Esophagus muscularis mucosa (tissue), 4 donors: Measurements from ENCODE around the gene LRRC7. TPM values are rescaled to one million over a fixed set of nuclear protein-coding genes. Genes with fewer than 3 reads are reported as not detected.

ENCODE experiments used
- DNase-seq: peaks from one replicate; pipeline ENCODE4 v3.0.0-alpha.2; 2017; ENCODE audit errors: extremely low spot score
- H3K27ac ChIP-seq, 4 donors: fragments of 200-600 bp; sonication (generic); replicated peaks in 1 of 4; 1 replicate in 3 of 4; 2 replicates in 1 of 4; pipeline ENCODE4 v1.5.1; 2016 to 2019; ENCODE audit warnings: mild to moderate bottlenecking in 1 of 4
- H3K27me3 ChIP-seq, 4 donors: fragments of 200-600 bp; sonication (generic); one replicate each; pipeline versions ENCODE4 v1.5.1 to v1.6.0; 2016 to 2019
- H3K36me3 ChIP-seq, 4 donors: fragments of 200-600 bp; sonication (generic); one replicate each; pipeline ENCODE4 v1.5.1; 2016 to 2019
- H3K4me1 ChIP-seq, 4 donors: fragments of 200-600 bp; sonication (generic); one replicate each; pipeline ENCODE4 v1.5.1; 2016 to 2019
- H3K4me3 ChIP-seq, 4 donors: fragments of 200-600 bp; sonication (generic); 1 replicate in 2 of 4; 2 replicates in 2 of 4; pipeline ENCODE4 v1.5.1; 2016 to 2019; ENCODE audit warnings: mild to moderate bottlenecking in 4 of 4, moderate library complexity in 1 of 4
- H3K9me3 ChIP-seq, 4 donors: fragments of 200-600 bp; sonication (generic); 1 replicate in 3 of 4; 2 replicates in 1 of 4; pipeline ENCODE4 v1.5.1; 2016 to 2019
- EP300 ChIP-seq: sonication (generic); formaldehyde crosslinking; IDR thresholded peaks from one replicate; pipeline ENCODE4 v1.6.1; 2017; ENCODE audit warnings: antibody characterized with exemption
- POLR2A ChIP-seq: fragments of 450-650 bp; IDR thresholded peaks from one replicate; pipeline ENCODE4 v1.6.1; 2017; ENCODE audit warnings: antibody characterized with exemption, moderate library complexity, mild to moderate bottlenecking, low read depth
- POLR2AphosphoS5 ChIP-seq, 2 donors: sonication (generic); formaldehyde crosslinking; IDR thresholded peaks; one replicate each; pipeline ENCODE4 v1.6.1; 2017; ENCODE audit warnings: antibody characterized with exemption in 2 of 2
- WGBS: methylation state at CpG from one replicate; pipeline ENCODE4 v1.1.5; 2018; 5-methylcytosine and 5-hydroxymethylcytosine counted together
- intact Hi-C: fragments of 100-400 bp; cut with DNase I; formaldehyde crosslinking; loops from one replicate; pipeline ENCODE4 v1.15.1; 2023
- total RNA-seq, 4 donors: library from RNA; depleted of rRNA; stranded (reverse); fragments of >200 nt; gene quantifications; one replicate each; pipeline versions ENCODE4 v1.1.0 to v1.2.1, GENCODE V29; 2016
- TF ChIP-seq, protein P1 (sequence below), 3 experiments: fragments of 200-600 bp in 2 of 3; fragments of 450-650 bp in 1 of 3; sonication (generic) in 2 of 3; IDR thresholded peaks; one replicate each; pipeline ENCODE4 v1.5.1; 2017 to 2019; ENCODE audit warnings: antibody characterized with exemption in 3 of 3, mild to moderate bottlenecking in 2 of 3, moderate library complexity in 1 of 3

The LRRC7 gene
- total RNA-seq, 4 donors from 2014 or later = 0.26 to 2.5 (median 0.42) TPM

DNA sequence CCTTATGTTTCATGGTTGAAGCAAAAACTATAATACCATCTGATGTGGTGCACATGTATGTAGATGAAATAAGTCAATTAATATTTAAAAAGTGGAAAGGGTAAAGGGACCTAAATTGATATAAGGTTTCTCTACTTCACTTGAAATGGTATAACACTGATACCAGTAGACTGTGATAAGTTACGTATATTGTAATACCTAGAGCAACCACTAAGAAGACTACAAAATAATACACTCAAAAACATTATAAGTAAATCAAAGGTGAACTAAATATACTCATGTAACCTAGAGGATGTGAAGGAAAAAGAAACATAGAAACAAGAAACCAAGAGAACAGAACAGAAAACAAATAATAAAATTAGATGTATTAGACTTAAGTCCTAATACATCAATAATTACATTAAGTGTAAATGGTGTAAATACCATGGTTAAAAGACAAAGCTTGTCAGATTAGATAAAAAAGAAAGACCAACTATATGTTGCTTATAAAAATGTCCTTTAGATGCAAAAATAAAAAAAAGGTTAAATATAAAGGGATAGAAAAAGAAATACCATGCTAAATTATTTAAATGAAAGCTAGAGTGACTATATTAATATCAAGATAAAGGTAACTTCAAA lies 118.8 kb downstream of the LRRC7 start:
- Histone ChIP-seq H3K36me3 (no peaks in the 10 kb centered on the region), H3K4me1 (no peaks in the 10 kb centered on the region), H3K4me3 (no peak overlapping the region), H3K9me3 (no peaks in the 10 kb centered on the region), H3K27me3 (no peaks in the 10 kb centered on the region), H3K27ac (no peak overlapping the region)
- 100% methylated on average over 1 of the region's 1 CpG for WGBS
- intact Hi-C loops = no loop called here
- no peak for DNase-seq
- TF ChIP-seq POLR2A = no peak
- TF ChIP-seq, protein P1, sequence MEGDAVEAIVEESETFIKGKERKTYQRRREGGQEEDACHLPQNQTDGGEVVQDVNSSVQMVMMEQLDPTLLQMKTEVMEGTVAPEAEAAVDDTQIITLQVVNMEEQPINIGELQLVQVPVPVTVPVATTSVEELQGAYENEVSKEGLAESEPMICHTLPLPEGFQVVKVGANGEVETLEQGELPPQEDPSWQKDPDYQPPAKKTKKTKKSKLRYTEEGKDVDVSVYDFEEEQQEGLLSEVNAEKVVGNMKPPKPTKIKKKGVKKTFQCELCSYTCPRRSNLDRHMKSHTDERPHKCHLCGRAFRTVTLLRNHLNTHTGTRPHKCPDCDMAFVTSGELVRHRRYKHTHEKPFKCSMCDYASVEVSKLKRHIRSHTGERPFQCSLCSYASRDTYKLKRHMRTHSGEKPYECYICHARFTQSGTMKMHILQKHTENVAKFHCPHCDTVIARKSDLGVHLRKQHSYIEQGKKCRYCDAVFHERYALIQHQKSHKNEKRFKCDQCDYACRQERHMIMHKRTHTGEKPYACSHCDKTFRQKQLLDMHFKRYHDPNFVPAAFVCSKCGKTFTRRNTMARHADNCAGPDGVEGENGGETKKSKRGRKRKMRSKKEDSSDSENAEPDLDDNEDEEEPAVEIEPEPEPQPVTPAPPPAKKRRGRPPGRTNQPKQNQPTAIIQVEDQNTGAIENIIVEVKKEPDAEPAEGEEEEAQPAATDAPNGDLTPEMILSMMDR (IDR thresholded peaks at IDR 0.05) = no peak
- TF ChIP-seq POLR2AphosphoS5 (IDR thresholded peaks at IDR 0.05) = no peak
- no peak for TF ChIP-seq EP300

- TF ChIP-seq, protein P1 (IDR thresholded peaks at IDR 0.05) = no peak
- H3K9me3 ChIP-seq = no peaks in the 10 kb centered on the region
- no peaks in the 10 kb centered on the region for H3K4me1 ChIP-seq
- WGBS = 71% methylated on average over 2 of the region's 2 CpGs
- intact Hi-C loops = no loop called here
- H3K36me3 ChIP-seq = no peaks in the 10 kb centered on the region
- no peak overlapping the region for H3K27ac ChIP-seq
- H3K27me3 ChIP-seq = no peaks in the 10 kb centered on the region
- no peak overlapping the region for H3K4me3 ChIP-seq
- DNase-seq = no peak
Measured at GRCh38 chr1:69688193-69688592, 120.5 kb downstream of the LRRC7 start.

GRCh38 chr1:69691179-69691578 lies 123.5 kb downstream of the LRRC7 start:
- Histone ChIP-seq H3K27ac (no peak overlapping the region), H3K4me3 (no peak overlapping the region), H3K4me1 (no peaks in the 10 kb centered on the region), H3K27me3 (no peaks in the 10 kb centered on the region), H3K9me3 (peaks cover 0 to 7% (median 0%) of the 10 kb centered on the region in 4 donors), H3K36me3 (no peaks in the 10 kb centered on the region)
- TF ChIP-seq POLR2A (no peak), EP300 (no peak), POLR2AphosphoS5 (IDR thresholded peaks at IDR 0.05) (no peak)
- TF ChIP-seq, protein P1 (IDR thresholded peaks at IDR 0.05) = no peak
- 44% methylated on average over 3 of the region's 3 CpGs for WGBS
- intact Hi-C loops = no loop called here
- no peak for DNase-seq

- H3K27me3 ChIP-seq = no peaks in the 10 kb centered on the region
- H3K4me3 ChIP-seq = no peak overlapping the region
- no peak for TF ChIP-seq POLR2A
- no peak overlapping the region for H3K27ac ChIP-seq
- H3K9me3 ChIP-seq = peaks cover 0 to 7% (median 0%) of the 10 kb centered on the region in 4 donors
- DNase-seq = no peak
- H3K36me3 ChIP-seq = no peaks in the 10 kb centered on the region
- H3K4me1 ChIP-seq = no peaks in the 10 kb centered on the region
- intact Hi-C loops = no loop called here
Measured at GRCh38 chr1:69693921-69694675, 126.4 kb downstream of the LRRC7 start.

- DNase-seq = no peak
- no peaks in the 10 kb centered on the region for H3K4me1 ChIP-seq
- WGBS = 95% methylated on average over 2 of the region's 2 CpGs
- peaks cover 0 to 7% (median 0%) of the 10 kb centered on the region in 4 donors for H3K9me3 ChIP-seq
- H3K4me3 ChIP-seq = no peak overlapping the region
- TF ChIP-seq POLR2A (no peak), POLR2AphosphoS5 (IDR thresholded peaks at IDR 0.05) (no peak), EP300 (no peak)
- TF ChIP-seq, protein P1 (IDR thresholded peaks at IDR 0.05) = no peak
- H3K27ac ChIP-seq = no peak overlapping the region
- no peaks in the 10 kb centered on the region for H3K36me3 ChIP-seq
- intact Hi-C loops = no loop called here
- no peaks in the 10 kb centered on the region for H3K27me3 ChIP-seq
Measured at GRCh38 chr1:69697340-69697739, 129.6 kb downstream of the LRRC7 start.
